K562 (cell line): ENCODE data around the gene PDPK1. TPM values are rescaled to one million over a fixed set of nuclear protein-coding genes. Genes with fewer than 3 reads are reported as not detected.
A peak's percentile ranks its signal among the peaks of the same experiment; 100 is the strongest.

Experiments
- ARNT ChIP-seq, 2 experiments: fragments of 450-650 bp; IDR thresholded peaks; 2 replicates each; pipeline ENCODE4 v1.6.1; 2016; ENCODE audit warnings: mild to moderate bottlenecking in 1 of 2
- CC2D1A ChIP-seq: fragments of 450-650 bp; IDR thresholded peaks from 2 replicates; pipeline ENCODE4 v1.6.1; 2017; ENCODE audit warnings: mild to moderate bottlenecking
- CCNT2 ChIP-seq: IDR thresholded peaks from 2 replicates; pipeline ENCODE4 v1.6.1; 2011; ENCODE audit warnings: borderline replicate concordance, low read depth, mild to moderate bottlenecking, moderate library complexity, mixed read lengths, low read length; ENCODE audit not compliant: insufficient read length; ENCODE audit errors: extremely low read depth
- EGR1 ChIP-seq: fragments of 450-650 bp; conservative IDR thresholded peaks from 2 replicates; pipeline ENCODE4 v1.6.1; 2017; ENCODE audit warnings: mild to moderate bottlenecking
- EHMT2 ChIP-seq: fragments of 450-650 bp; IDR thresholded peaks from 2 replicates; pipeline ENCODE4 v1.6.1; 2018; ENCODE audit warnings: antibody characterized with exemption
- FOSL1 ChIP-seq: fragments of 200-800 bp; sonication (Bioruptor generic); conservative IDR thresholded peaks from 2 replicates; pipeline ENCODE4 v1.6.1; 2016; ENCODE audit warnings: missing genetic modification characterization, missing compliant biosample characterization
- HES1 ChIP-seq: fragments of 450-650 bp; IDR thresholded peaks from 2 replicates; pipeline ENCODE4 v1.6.1; 2016; ENCODE audit warnings: low read depth, mild to moderate bottlenecking, moderate library complexity
- NCOR1 ChIP-seq: fragments of 450-650 bp; IDR thresholded peaks from 2 replicates; pipeline ENCODE4 v1.6.1; 2016; ENCODE audit warnings: mild to moderate bottlenecking, moderate library complexity
- NFATC3 ChIP-seq: fragments of 450-650 bp; IDR thresholded peaks from 2 replicates; pipeline ENCODE4 v1.6.1; 2017; ENCODE audit warnings: mild to moderate bottlenecking
- NFRKB ChIP-seq: fragments of 450-650 bp; IDR thresholded peaks from 2 replicates; pipeline ENCODE4 v1.6.1; 2016; ENCODE audit warnings: low read depth
- PURB ChIP-seq: sonication (generic); formaldehyde crosslinking; IDR thresholded peaks from 2 replicates; pipeline ENCODE4 v1.9.0; 2021; ENCODE audit warnings: low read depth, mild to moderate bottlenecking, missing genetic modification reagents
- STAT6 ChIP-seq: sonication (generic); formaldehyde crosslinking; IDR thresholded peaks from 2 replicates; pipeline ENCODE4 v1.8.1; 2023; ENCODE audit warnings: mild to moderate bottlenecking, missing genetic modification reagents
- TEAD2 ChIP-seq: fragments of 450-650 bp; IDR thresholded peaks from 2 replicates; pipeline ENCODE4 v1.6.1; 2016; ENCODE audit warnings: missing genetic modification characterization, control low read depth, missing compliant biosample characterization
- ZBED1 ChIP-seq: IDR thresholded peaks from 2 replicates; pipeline ENCODE4 v1.6.1; 2014
- ZNF133 ChIP-seq: fragments of 250-450 bp; sonication (Bioruptor Pico); IDR thresholded peaks from 2 replicates; pipeline ENCODE4 v1.4.0; 2020; ENCODE audit warnings: mild to moderate bottlenecking
- ZNF212 ChIP-seq: fragments of 450-650 bp; formaldehyde crosslinking; IDR thresholded peaks from 2 replicates; pipeline ENCODE4 v1.4.0; 2020; ENCODE audit warnings: mild to moderate bottlenecking
- polyA plus RNA-seq, 8 experiments: library from polyadenylated mRNA; depleted of rRNA in 4 of 8; stranded (reverse) in 5 of 8; unstranded in 3 of 8; fragments of >200 nt; fragmentation: Nextera tagmentation in 2 of 8; fragmentation: Illumina TruSeq in 1 of 8; extraction: Ambion mirVana in 2 of 8; extraction: Trizol in 1 of 8; gene quantifications; 2 replicates each; pipeline versions ENCODE4 v1.2.1 to v1.2.3, GENCODE V29; 2011 to 2014; ENCODE audit warnings: inconsistent platforms in 1 of 8, missing spikeins in 1 of 8
- total RNA-seq, 7 experiments: library from RNA; depleted of rRNA in 6 of 7; stranded (reverse); fragments of >200 nt in 6 of 7; fragmentation: Illumina TruSeq in 2 of 7; extraction: Trizol in 2 of 7; gene quantifications; 2 replicates each; pipeline versions ENCODE4 v1.2.1 to v1.2.3, GENCODE V29; 2011 to 2021; ENCODE audit warnings: low replicate concordance in 1 of 7
- TF ChIP-seq, protein P1 (sequence below): fragments of 250-450 bp; sonication (Bioruptor Pico); IDR thresholded peaks from 2 replicates; pipeline ENCODE4 v1.5.0; 2022; ENCODE audit warnings: mild to moderate bottlenecking
- TF ChIP-seq, protein P2 (sequence below): fragments of 200-800 bp; sonication (Bioruptor generic); IDR thresholded peaks from 2 replicates; pipeline ENCODE4 v1.6.1; 2016; ENCODE audit warnings: missing genetic modification characterization, missing compliant biosample characterization

Gene PDPK1
- total and polyA plus RNA-seq, 9 of the 15 experiments (the other 6 are each of a cell fraction or from before 2014, with no cell fraction given), result 4.0 to 37.2 (median 18.7) TPM

GRCh38 chr16:2511996-2512734 lies 25.7 kb upstream of the PDPK1 start (continued):
- TF ChIP-seq, protein P1, sequence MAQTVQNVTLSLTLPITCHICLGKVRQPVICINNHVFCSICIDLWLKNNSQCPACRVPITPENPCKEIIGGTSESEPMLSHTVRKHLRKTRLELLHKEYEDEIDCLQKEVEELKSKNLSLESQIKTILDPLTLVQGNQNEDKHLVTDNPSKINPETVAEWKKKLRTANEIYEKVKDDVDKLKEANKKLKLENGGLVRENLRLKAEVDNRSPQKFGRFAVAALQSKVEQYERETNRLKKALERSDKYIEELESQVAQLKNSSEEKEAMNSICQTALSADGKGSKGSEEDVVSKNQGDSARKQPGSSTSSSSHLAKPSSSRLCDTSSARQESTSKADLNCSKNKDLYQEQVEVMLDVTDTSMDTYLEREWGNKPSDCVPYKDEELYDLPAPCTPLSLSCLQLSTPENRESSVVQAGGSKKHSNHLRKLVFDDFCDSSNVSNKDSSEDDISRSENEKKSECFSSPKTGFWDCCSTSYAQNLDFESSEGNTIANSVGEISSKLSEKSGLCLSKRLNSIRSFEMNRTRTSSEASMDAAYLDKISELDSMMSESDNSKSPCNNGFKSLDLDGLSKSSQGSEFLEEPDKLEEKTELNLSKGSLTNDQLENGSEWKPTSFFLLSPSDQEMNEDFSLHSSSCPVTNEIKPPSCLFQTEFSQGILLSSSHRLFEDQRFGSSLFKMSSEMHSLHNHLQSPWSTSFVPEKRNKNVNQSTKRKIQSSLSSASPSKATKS (CRISPR knock-in tag), result no peak
- TF ChIP-seq STAT6 (CRISPR knock-in tag), result no peak
- TF ChIP-seq PURB, result no peak
- no peak for TF ChIP-seq FOSL1
- no peak for TF ChIP-seq ARNT (IDR thresholded peaks at IDR 0.05)
- TF ChIP-seq ZBED1, result no peak
- TF ChIP-seq CC2D1A, result no peak
- TF ChIP-seq ZNF212 (CRISPR knock-in tag), result no peak
- no peak for TF ChIP-seq TEAD2 (tag)
- TF ChIP-seq NCOR1, result no peak
- no peak for TF ChIP-seq HES1
- 0 out of 2 replicates have a peak, but pooled peaks have one; percentile 15 for TF ChIP-seq NFRKB
- TF ChIP-seq NFATC3, result no peak
- no peak for TF ChIP-seq CCNT2
- TF ChIP-seq ZNF133 (CRISPR knock-in tag), result no peak
- TF ChIP-seq EGR1, result no peak
- TF ChIP-seq, protein P2, sequence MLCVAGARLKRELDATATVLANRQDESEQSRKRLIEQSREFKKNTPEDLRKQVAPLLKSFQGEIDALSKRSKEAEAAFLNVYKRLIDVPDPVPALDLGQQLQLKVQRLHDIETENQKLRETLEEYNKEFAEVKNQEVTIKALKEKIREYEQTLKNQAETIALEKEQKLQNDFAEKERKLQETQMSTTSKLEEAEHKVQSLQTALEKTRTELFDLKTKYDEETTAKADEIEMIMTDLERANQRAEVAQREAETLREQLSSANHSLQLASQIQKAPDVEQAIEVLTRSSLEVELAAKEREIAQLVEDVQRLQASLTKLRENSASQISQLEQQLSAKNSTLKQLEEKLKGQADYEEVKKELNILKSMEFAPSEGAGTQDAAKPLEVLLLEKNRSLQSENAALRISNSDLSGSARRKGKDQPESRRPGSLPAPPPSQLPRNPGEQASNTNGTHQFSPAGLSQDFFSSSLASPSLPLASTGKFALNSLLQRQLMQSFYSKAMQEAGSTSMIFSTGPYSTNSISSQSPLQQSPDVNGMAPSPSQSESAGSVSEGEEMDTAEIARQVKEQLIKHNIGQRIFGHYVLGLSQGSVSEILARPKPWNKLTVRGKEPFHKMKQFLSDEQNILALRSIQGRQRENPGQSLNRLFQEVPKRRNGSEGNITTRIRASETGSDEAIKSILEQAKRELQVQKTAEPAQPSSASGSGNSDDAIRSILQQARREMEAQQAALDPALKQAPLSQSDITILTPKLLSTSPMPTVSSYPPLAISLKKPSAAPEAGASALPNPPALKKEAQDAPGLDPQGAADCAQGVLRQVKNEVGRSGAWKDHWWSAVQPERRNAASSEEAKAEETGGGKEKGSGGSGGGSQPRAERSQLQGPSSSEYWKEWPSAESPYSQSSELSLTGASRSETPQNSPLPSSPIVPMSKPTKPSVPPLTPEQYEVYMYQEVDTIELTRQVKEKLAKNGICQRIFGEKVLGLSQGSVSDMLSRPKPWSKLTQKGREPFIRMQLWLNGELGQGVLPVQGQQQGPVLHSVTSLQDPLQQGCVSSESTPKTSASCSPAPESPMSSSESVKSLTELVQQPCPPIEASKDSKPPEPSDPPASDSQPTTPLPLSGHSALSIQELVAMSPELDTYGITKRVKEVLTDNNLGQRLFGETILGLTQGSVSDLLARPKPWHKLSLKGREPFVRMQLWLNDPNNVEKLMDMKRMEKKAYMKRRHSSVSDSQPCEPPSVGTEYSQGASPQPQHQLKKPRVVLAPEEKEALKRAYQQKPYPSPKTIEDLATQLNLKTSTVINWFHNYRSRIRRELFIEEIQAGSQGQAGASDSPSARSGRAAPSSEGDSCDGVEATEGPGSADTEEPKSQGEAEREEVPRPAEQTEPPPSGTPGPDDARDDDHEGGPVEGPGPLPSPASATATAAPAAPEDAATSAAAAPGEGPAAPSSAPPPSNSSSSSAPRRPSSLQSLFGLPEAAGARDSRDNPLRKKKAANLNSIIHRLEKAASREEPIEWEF (CRISPR knock-in tag), result no peak
- no peak for TF ChIP-seq EHMT2
